Esophagus muscularis mucosa (tissue), 3 donors: ENCODE results near the gene EXOSC5.

Source experiments
- CTCF ChIP-seq, 3 experiments: fragments of 200-600 bp in 2 of 3; fragments of 450-650 bp in 1 of 3; sonication (generic) in 2 of 3; IDR thresholded peaks; one replicate each; pipeline ENCODE4 v1.5.1; 2017 to 2019; ENCODE audit warnings: antibody characterized with exemption in 3 of 3, mild to moderate bottlenecking in 2 of 3, moderate library complexity in 1 of 3
- POLR2A ChIP-seq: fragments of 450-650 bp; IDR thresholded peaks from one replicate; pipeline ENCODE4 v1.6.1; 2017; ENCODE audit warnings: antibody characterized with exemption, moderate library complexity, mild to moderate bottlenecking, low read depth

- TF ChIP-seq CTCF (IDR thresholded peaks at IDR 0.05): no peak
- TF ChIP-seq POLR2A: no peak
These were observed 40.9 kb upstream of the EXOSC5 start for GRCh38 chr19:41437944-41438574.
